OCI-LY3 (cell line): ENCODE results near the gene ANKRD33B.

Source experiments
- EZH2phosphoT487 ChIP-seq: fragments of 200-600 bp; shearing (Covaris generic); IDR thresholded peaks from 2 replicates; pipeline ENCODE4 v1.6.1; 2018; ENCODE audit warnings: antibody characterized with exemption, mixed run types, low read depth
- TF ChIP-seq, protein P1 (sequence below): fragments of 200-600, 300-600 bp; sonication (generic); IDR thresholded peaks from 2 replicates; pipeline ENCODE4 v1.5.1; 2014; ENCODE audit warnings: antibody characterized with exemption, low read length, low read depth

GRCh38 chr5:10579536-10580521 lies 16.0 kb downstream of the ANKRD33B start:
- no peak for TF ChIP-seq EZH2phosphoT487
- TF ChIP-seq, protein P1, sequence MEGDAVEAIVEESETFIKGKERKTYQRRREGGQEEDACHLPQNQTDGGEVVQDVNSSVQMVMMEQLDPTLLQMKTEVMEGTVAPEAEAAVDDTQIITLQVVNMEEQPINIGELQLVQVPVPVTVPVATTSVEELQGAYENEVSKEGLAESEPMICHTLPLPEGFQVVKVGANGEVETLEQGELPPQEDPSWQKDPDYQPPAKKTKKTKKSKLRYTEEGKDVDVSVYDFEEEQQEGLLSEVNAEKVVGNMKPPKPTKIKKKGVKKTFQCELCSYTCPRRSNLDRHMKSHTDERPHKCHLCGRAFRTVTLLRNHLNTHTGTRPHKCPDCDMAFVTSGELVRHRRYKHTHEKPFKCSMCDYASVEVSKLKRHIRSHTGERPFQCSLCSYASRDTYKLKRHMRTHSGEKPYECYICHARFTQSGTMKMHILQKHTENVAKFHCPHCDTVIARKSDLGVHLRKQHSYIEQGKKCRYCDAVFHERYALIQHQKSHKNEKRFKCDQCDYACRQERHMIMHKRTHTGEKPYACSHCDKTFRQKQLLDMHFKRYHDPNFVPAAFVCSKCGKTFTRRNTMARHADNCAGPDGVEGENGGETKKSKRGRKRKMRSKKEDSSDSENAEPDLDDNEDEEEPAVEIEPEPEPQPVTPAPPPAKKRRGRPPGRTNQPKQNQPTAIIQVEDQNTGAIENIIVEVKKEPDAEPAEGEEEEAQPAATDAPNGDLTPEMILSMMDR: no peak
